Smooth muscle cell (in vitro differentiated cells): Measurements from ENCODE around the gene BNIP3. TPM values are rescaled to one million over a fixed set of nuclear protein-coding genes. Genes with fewer than 3 reads are reported as not detected.

Experiments
- DNase-seq: peaks from one replicate; lab custom pipeline; 2025; ENCODE audit not compliant: unreplicated experiment; lab: John Stamatoyannopoulos, UW
- H2AFZ ChIP-seq: fragments of 200-600 bp; sonication (generic); 2 replicates; pipeline ENCODE4 v1.6.0; 2016; ENCODE audit warnings: antibody characterized with exemption, low read depth, mild to moderate bottlenecking
- H3F3A ChIP-seq: fragments of 200-600 bp; sonication (generic); 2 replicates; pipeline ENCODE4 v1.6.0; 2017; ENCODE audit warnings: antibody characterized with exemption, low read depth
- H3K27ac ChIP-seq: fragments of 200-600 bp; sonication (generic); 2 replicates; pipeline ENCODE4 v1.5.1; 2016; ENCODE audit warnings: low read depth, mild to moderate bottlenecking
- H3K27me3 ChIP-seq: fragments of 200-600 bp; sonication (generic); 2 replicates; pipeline ENCODE4 v1.6.1; 2016; ENCODE audit warnings: low read depth, mild to moderate bottlenecking
- H3K36me3 ChIP-seq: fragments of 200-600 bp; sonication (generic); 2 replicates; pipeline ENCODE4 v1.5.1; 2016; ENCODE audit warnings: low read depth
- H3K4me1 ChIP-seq: fragments of 200-600 bp; sonication (generic); 2 replicates; pipeline ENCODE4 v1.5.1; 2016; ENCODE audit warnings: low read depth
- H3K4me2 ChIP-seq: fragments of 200-600 bp; sonication (generic); 2 replicates; pipeline ENCODE4 v1.6.0; 2016; ENCODE audit warnings: mild to moderate bottlenecking
- H3K4me3 ChIP-seq: fragments of 200-600 bp; sonication (generic); 2 replicates; pipeline ENCODE4 v1.5.1; 2016; ENCODE audit warnings: mild to moderate bottlenecking
- H3K79me2 ChIP-seq: fragments of 200-600 bp; sonication (generic); 2 replicates; pipeline ENCODE4 v1.6.0; 2016; ENCODE audit warnings: low read depth, mild to moderate bottlenecking
- H3K9ac ChIP-seq: fragments of 200-600 bp; sonication (generic); 2 replicates; pipeline ENCODE4 v1.6.0; 2016; ENCODE audit warnings: low read depth
- H3K9me3 ChIP-seq: fragments of 200-600 bp; sonication (generic); replicated peaks from 2 replicates; pipeline ENCODE4 v1.5.1; 2016; ENCODE audit warnings: low read depth
- H4K20me1 ChIP-seq: fragments of 200-600 bp; sonication (generic); 2 replicates; pipeline ENCODE4 v1.6.0; 2016; ENCODE audit warnings: low read depth
- WGBS: methylation state at CpG from one replicate; pipeline ENCODE4 v1.1.7; 2016; ENCODE audit warnings: low lambda C conversion rate; 5-methylcytosine and 5-hydroxymethylcytosine counted together
- polyA plus RNA-seq: library from polyadenylated mRNA; unstranded; fragments of >200 nt; fragmentation: Nextera tagmentation; extraction: Ambion mirVana; gene quantifications from 2 replicates; pipeline ENCODE4 v1.2.1, GENCODE V29; 2016
- total RNA-seq: library from RNA; depleted of rRNA; stranded (reverse); fragments of >200 nt; gene quantifications from 2 replicates; pipeline ENCODE4 v1.2.3, GENCODE V29; 2014
- TF ChIP-seq, protein P1 (sequence below): fragments of 200-600 bp; sonication (generic); IDR thresholded peaks from 2 replicates; pipeline ENCODE4 v1.5.1; 2017; ENCODE audit warnings: borderline replicate concordance, mild to moderate bottlenecking, antibody characterized with exemption; ENCODE audit not compliant: insufficient read depth, poor library complexity, severe bottlenecking

Gene BNIP3
- total and polyA plus RNA-seq, 2 experiments from 2014 or later = 213 to 292 TPM

GRCh38 chr10:131963350-131963749 is 18.4 kb downstream of the BNIP3 start:
- Histone ChIP-seq H3K9me3 (no peaks in the 10 kb centered on the region), H3K4me1 (no peaks in the 10 kb centered on the region), H3K27ac (no peak overlapping the region), H3K36me3 (no peaks in the 10 kb centered on the region), H3K9ac (no peak overlapping the region), H3K4me2 (no peak overlapping the region), H3F3A (peaks cover 4% of the 10 kb centered on the region), H3K79me2 (no peaks in the 10 kb centered on the region), H2AFZ (no peak overlapping the region), H3K27me3 (no peaks in the 10 kb centered on the region), H4K20me1 (peaks cover 40% of the 10 kb centered on the region), H3K4me3 (no peak overlapping the region)
- WGBS = 95% methylated on average over 20 of the region's 20 CpGs
- no peak for DNase-seq
- TF ChIP-seq, protein P1, sequence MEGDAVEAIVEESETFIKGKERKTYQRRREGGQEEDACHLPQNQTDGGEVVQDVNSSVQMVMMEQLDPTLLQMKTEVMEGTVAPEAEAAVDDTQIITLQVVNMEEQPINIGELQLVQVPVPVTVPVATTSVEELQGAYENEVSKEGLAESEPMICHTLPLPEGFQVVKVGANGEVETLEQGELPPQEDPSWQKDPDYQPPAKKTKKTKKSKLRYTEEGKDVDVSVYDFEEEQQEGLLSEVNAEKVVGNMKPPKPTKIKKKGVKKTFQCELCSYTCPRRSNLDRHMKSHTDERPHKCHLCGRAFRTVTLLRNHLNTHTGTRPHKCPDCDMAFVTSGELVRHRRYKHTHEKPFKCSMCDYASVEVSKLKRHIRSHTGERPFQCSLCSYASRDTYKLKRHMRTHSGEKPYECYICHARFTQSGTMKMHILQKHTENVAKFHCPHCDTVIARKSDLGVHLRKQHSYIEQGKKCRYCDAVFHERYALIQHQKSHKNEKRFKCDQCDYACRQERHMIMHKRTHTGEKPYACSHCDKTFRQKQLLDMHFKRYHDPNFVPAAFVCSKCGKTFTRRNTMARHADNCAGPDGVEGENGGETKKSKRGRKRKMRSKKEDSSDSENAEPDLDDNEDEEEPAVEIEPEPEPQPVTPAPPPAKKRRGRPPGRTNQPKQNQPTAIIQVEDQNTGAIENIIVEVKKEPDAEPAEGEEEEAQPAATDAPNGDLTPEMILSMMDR = no peak

DNA sequence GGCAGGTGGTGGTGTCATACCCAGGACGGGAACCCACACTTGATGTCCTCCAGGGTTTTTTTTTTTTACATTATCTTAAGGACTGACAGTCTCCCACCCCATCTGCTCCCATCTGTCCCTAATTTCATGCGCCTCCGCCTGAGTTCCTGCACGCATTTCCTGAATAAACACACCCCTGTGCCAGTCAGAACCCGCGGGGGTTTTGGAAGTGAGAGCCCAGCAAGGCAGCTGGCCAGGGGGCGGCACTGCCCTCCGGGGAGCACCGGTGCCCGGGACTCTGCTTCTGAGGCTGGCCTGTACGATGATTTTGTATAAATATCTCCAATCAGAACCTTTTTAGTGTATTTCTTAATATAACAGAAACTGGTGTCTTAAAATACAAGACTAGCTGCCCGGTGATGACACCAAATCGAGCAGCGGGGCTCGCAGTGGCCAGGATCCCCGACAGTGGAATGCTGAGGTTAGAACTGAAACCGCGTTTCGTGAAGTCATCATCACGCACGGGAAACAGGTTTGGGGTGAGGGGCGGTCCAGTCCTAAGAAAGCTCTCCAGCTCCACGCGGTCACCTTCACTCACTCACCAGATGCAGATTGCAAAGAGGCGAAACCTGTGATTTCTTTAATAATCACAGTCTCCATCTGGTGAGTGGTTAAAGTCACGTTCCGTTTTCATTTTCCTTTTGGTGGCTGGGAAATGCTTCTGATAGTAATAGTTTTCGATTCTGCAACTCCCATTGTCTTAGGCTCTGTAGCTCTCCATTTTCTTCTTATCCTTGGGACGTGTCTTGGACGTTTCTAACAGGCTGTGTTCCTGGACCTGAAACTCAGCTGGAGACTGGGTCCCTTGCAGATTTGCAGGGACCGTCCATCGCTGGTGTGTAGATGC is 19.7 kb downstream of the BNIP3 start:
- DNase-seq = no peak
- no peak overlapping the region for H2AFZ ChIP-seq
- no peaks in the 10 kb centered on the region for H3K27me3 ChIP-seq
- no peaks in the 10 kb centered on the region for H3K79me2 ChIP-seq
- peaks cover 28% of the 10 kb centered on the region for H4K20me1 ChIP-seq
- 96% methylated on average over 32 of the region's 32 CpGs for WGBS
- H3K27ac ChIP-seq = no peak overlapping the region
- TF ChIP-seq, protein P1 = no peak
- H3K4me1 ChIP-seq = no peaks in the 10 kb centered on the region
- no peak overlapping the region for H3K4me3 ChIP-seq
- no peaks in the 10 kb centered on the region for H3K9me3 ChIP-seq
- no peak overlapping the region for H3K9ac ChIP-seq
- H3F3A ChIP-seq = peaks cover 4% of the 10 kb centered on the region
- H3K36me3 ChIP-seq = no peaks in the 10 kb centered on the region
- no peak overlapping the region for H3K4me2 ChIP-seq

GRCh38 chr10:131961047-131961776 is 20.5 kb downstream of the BNIP3 start:
- H3K27me3 ChIP-seq = no peaks in the 10 kb centered on the region
- H3K9ac ChIP-seq = no peak overlapping the region
- H3K79me2 ChIP-seq = no peaks in the 10 kb centered on the region
- 98% methylated on average over 26 of the region's 26 CpGs for WGBS
- no peak overlapping the region for H2AFZ ChIP-seq
- no peak overlapping the region for H3K27ac ChIP-seq
- no peak overlapping the region for H3K4me3 ChIP-seq
- H3K9me3 ChIP-seq = no peaks in the 10 kb centered on the region
- no peaks in the 10 kb centered on the region for H3K4me1 ChIP-seq
- no peaks in the 10 kb centered on the region for H3K36me3 ChIP-seq
- TF ChIP-seq, protein P1 = no peak
- H4K20me1 ChIP-seq = peaks cover 22% of the 10 kb centered on the region
- no peak for DNase-seq
- H3F3A ChIP-seq = peaks cover 3% of the 10 kb centered on the region
- no peak overlapping the region for H3K4me2 ChIP-seq
